Liver (tissue), 3 donors: ENCODE measurements around the gene ACADSB.

ENCODE experiments used
- GABPA ChIP-seq, 2 donors: IDR thresholded peaks in 1 of 2; conservative IDR thresholded peaks in 1 of 2; 2 replicates each; pipeline ENCODE4 v1.6.1; 2016; ENCODE audit warnings: antibody characterized with exemption in 2 of 2, mild to moderate bottlenecking in 1 of 2, moderate library complexity in 1 of 2
- RAD21 ChIP-seq, 2 donors: IDR thresholded peaks; 2 replicates each; pipeline ENCODE4 v1.6.1; 2016; ENCODE audit warnings: antibody characterized with exemption in 2 of 2, mild to moderate bottlenecking in 2 of 2
- TF ChIP-seq, protein P1 (sequence below): fragments of 150-350 bp; IDR thresholded peaks from 2 replicates; pipeline ENCODE4 v1.5.1; 2017; ENCODE audit warnings: improper control_type of control experiment, low read depth, low read length; ENCODE audit not compliant: missing input control
- TF ChIP-seq, protein P2 (sequence below): IDR thresholded peaks from 2 replicates; pipeline ENCODE4 v1.6.1; 2016; ENCODE audit warnings: antibody characterized with exemption
- donor health status: healthy.
- donor health status: healthy.

DNA sequence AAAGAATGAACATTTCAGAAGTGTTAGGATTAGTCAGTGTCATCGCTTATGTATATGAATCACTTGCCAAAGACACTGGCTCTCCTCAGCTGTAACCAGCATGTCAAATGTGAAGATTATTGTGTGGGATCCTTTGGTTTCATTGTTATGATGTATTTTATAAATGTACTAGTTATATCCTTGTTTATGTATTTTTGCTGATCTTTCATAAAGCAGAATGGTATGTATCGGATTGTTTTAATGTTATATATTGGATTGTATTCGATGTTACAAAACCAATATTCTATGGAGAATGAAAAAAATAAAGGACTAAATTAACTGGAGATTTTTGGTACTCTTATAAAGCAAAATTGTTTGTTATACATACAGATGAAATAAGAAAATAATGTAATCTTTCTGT is 49.2 kb downstream of the ACADSB start:
- no peak for TF ChIP-seq GABPA (IDR thresholded peaks at IDR 0.05 in 1 of 2, conservative IDR thresholded peaks at IDR 0.05 in 1 of 2)
- TF ChIP-seq, protein P1, sequence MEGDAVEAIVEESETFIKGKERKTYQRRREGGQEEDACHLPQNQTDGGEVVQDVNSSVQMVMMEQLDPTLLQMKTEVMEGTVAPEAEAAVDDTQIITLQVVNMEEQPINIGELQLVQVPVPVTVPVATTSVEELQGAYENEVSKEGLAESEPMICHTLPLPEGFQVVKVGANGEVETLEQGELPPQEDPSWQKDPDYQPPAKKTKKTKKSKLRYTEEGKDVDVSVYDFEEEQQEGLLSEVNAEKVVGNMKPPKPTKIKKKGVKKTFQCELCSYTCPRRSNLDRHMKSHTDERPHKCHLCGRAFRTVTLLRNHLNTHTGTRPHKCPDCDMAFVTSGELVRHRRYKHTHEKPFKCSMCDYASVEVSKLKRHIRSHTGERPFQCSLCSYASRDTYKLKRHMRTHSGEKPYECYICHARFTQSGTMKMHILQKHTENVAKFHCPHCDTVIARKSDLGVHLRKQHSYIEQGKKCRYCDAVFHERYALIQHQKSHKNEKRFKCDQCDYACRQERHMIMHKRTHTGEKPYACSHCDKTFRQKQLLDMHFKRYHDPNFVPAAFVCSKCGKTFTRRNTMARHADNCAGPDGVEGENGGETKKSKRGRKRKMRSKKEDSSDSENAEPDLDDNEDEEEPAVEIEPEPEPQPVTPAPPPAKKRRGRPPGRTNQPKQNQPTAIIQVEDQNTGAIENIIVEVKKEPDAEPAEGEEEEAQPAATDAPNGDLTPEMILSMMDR: no peak
- TF ChIP-seq, protein P2, sequence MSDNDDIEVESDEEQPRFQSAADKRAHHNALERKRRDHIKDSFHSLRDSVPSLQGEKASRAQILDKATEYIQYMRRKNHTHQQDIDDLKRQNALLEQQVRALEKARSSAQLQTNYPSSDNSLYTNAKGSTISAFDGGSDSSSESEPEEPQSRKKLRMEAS: no peak
- TF ChIP-seq RAD21 (IDR thresholded peaks at IDR 0.05): no peak
